HG03460 (cell line): ENCODE data around the gene DQX1.

Experiments used
- ATAC-seq: cut with Tn5 transposase; IDR thresholded peaks from one replicate; pipeline ENCODE4 v1.9.1; 2021; ENCODE audit not compliant: unreplicated experiment

Gene DQX1

GRCh38 chr2:74512744-74513604 is 13.1 kb downstream of the DQX1 start:
- no peak for ATAC-seq

GRCh38 chr2:74511104-74511989 is 14.7 kb downstream of the DQX1 start:
- ATAC-seq: no peak

- ATAC-seq: no peak
These were observed 15.8 kb downstream of the DQX1 start for GRCh38 chr2:74510272-74510671.

- ATAC-seq: peak; percentile 10
These were observed 18.0 kb downstream of the DQX1 start for GRCh38 chr2:74507926-74508520.

DNA sequence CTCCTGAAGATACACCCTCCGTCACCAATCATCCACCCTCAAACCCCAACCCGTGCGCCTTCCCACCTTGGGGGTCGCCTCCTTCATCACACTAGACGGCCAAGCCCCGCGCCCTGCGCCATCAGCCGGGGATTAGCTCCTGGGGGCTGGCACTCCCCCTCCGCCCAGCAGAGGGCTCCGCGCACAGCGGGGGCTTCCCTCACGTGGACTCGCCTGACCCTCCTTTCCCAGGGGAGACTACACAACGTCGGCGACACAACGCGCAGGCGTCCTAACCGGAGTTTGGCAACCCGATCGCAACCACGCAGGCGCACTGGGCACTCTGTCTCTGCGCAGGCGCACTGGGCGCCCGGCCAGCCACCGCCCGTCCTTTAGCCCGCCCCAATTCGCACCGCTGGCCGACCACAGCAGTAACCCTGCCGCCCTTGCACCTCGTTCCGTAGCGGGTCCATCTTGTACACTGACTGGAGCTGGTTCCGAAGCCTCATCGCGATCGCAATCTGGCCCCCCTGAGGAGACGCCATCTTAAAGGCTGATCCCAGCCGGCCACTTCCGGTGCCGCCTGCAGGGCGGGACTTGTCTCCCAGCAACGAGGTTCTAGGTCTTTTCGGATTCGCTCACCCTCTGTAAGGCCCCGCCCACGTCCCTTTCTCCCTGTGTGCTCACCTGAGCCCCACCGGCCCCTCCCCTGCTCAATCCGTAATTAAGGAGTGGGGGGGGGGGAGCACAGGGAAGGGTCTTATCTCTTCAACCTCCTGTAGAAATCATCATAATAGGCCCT is 18.7 kb downstream of the DQX1 start, which contains the start of gene PCGF1:
Gene PCGF1 (minus strand): TSS at position 551 of the 781 bp plus-strand sequence. CDS start 27 bp downstream, at position 524.
- ATAC-seq: peak; percentile 90

DNA sequence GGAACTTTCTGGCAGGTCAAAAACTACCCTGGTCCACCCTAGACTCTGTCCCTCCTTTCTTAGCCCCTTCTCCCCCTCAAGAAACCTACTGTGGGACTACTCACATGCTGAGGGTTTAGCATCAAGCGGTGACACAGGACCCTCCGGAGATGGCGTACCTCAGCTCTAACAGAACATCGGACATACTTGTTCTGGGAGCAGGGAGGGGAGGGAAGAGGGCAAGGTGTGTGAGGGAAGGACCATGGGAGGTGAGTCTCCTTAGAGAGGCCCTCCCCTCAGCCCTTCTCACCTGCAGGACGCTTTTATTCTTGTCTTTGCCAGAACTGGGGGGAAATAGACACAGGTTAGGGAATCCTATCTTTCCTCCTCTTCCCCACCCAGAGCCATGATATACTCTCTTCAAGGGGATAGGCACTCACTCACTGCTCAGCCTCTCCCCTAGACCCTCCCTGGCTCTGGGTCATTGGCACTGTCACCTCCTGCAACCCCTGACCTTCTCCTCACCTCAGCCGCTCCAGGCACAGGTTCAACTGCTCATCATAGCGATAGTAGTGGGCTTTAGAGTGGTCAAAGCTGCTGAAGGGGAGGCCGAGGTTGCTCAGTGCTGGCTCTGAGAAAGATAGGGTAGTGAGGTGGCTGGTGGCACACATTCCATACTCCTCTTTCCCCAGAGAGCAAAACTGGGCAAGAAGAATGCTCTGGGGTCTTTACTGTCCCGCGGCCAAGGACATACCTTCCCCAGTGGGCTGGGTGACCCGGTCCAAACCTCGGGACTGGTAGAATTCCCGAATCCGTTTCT is 20.4 kb downstream of the DQX1 start:
- ATAC-seq: no peak

- ATAC-seq: no peak
These were observed 21.4 kb downstream of the DQX1 start for GRCh38 chr2:74504591-74504990.

DNA sequence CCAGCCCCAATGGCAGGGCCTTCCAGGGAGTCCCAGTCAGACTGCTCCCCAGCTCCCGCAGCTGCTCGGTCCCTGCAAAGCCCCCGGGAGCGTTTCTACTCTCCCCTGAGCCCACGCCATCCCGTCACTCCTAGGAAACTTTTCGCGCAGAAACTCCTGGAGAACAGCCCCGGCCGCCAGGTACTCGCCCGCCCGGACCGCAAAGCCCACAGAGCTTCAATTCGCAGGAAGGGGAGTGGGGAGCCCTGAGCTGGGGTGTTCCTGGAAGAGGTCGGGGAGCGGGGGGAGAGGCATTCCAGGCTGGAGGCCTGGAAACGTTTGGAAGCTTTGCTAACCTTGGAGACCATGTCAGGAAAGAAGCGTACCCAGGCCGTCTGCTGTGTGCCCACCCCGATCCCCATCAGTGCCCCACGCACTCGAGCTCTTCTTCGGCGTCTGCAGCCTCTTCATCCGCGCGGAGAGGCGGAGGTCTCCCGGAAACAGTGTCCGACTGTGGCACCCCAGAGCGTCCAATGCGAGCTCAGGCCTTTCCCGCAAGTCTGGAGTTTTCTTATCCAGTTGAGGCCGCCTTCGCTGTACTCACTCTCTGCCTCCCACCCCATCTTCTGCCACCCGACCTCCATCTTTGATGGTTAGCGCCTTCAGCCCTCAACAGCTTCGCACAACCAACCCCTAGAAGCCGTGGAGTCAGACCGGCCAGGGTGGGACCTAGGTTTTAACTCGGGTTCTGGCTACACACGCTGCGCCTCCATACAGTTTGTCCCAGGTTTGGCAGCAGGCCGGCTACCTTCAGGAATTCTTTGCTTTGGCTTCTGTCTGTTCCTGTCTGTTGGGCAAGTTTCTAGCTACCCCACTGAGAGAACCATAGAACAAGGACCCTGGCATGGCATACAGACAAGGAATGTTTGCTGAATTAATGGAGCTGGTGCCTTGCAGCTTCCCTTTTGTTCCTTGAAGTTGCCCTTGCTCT is 22.2 kb downstream of the DQX1 start:
- ATAC-seq: no peak

GRCh38 chr2:74502720-74503505 is 23.1 kb downstream of the DQX1 start:
- peak; percentile 38 for ATAC-seq

- no peak for ATAC-seq
These were observed 23.8 kb downstream of the DQX1 start for GRCh38 chr2:74502147-74502719.

GRCh38 chr2:74501335-74502071 is 24.5 kb downstream of the DQX1 start:
- no peak for ATAC-seq

GRCh38 chr2:74500578-74500946 is 25.5 kb downstream of the DQX1 start:
- ATAC-seq: no peak

GRCh38 chr2:74499940-74500577 is 26.0 kb downstream of the DQX1 start:
- no peak for ATAC-seq

- ATAC-seq: no peak
These were observed 26.6 kb downstream of the DQX1 start, which contains the start of gene LBX2 for GRCh38 chr2:74499267-74499939. LBX2 (minus strand) TSS chr2:74499603; CDS start chr2:74499537, 66 bp downstream.

- ATAC-seq: no peak
These were observed 27.3 kb downstream of the DQX1 start for GRCh38 chr2:74498500-74499266.
